Left ventricle myocardium inferior (tissue), 1 donor: ENCODE measurements around the gene LCN10. TPM values are rescaled to one million over a fixed set of nuclear protein-coding genes. Genes with fewer than 3 reads are reported as not detected.

ENCODE experiments used
- DNase-seq: peaks from one replicate; pipeline ENCODE4 v3.0.0-alpha.2; 2020
- H3K27ac ChIP-seq: fragments of 200-600 bp; replicated peaks from 2 replicates; pipeline ENCODE4 v1.8.0; 2021
- H3K27me3 ChIP-seq: fragments of 200-600 bp; 2 replicates; pipeline ENCODE4 v1.8.0; 2021; ENCODE audit warnings: low read depth
- H3K36me3 ChIP-seq: fragments of 200-600 bp; 2 replicates; pipeline ENCODE4 v1.8.0; 2021
- H3K4me1 ChIP-seq: fragments of 200-600 bp; 2 replicates; pipeline ENCODE4 v1.8.0; 2021
- H3K4me3 ChIP-seq: fragments of 200-600 bp; 2 replicates; pipeline ENCODE4 v1.8.0; 2021; ENCODE audit warnings: mild to moderate bottlenecking, moderate library complexity
- H3K9me3 ChIP-seq: fragments of 200-600 bp; replicated peaks from 2 replicates; pipeline ENCODE4 v1.8.0; 2021
- intact Hi-C: fragments of 100-400 bp; cut with micrococcal nuclease; formaldehyde crosslinking; loops from one replicate; pipeline ENCODE4 v1.11.0; 2022
- total RNA-seq: library from RNA; stranded (reverse); fragmentation: NEBNext Ultra II Directional; extraction: Animal tissue kit (Norgen Biotek cat#: 25700); gene quantifications from one replicate; pipeline ENCODE4 v1.2.1, GENCODE V29; 2021
- TF ChIP-seq, protein P1 (sequence below): fragments of 200-600 bp; IDR thresholded peaks from 2 replicates; pipeline ENCODE4 v1.8.0; 2021; ENCODE audit warnings: antibody characterized with exemption, mild to moderate bottlenecking, borderline replicate concordance
- donor health status: DM: no; HTN: yes; CAD: no; lungs with severe emphysema.

The LCN10 gene
- total RNA-seq, 1 donor from 2014 or later, result 9.6 TPM

DNA sequence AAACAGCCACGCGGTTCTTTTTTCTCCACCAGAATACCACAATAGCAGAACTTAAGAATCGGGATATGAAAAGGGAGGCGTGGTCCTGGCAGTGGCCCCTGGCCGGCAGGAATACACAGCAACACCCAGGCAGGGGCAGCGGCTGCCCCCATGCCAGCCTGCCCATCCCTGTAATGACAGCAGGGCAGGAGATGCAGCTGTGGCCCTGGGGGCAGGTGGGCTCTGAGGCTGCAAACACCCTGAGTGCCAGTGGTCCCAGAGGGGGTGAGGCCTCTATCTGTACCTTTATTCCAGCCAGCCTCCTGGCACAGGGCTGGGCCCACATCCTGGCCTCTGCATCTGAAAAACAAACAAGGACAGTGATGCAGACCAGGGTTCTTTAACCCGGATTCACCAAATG lies 18.0 kb downstream of the LCN10 start:
- Histone ChIP-seq H3K27ac (no peak overlapping the region), H3K4me3 (peak overlapping the region; percentile 85)
- intact Hi-C loops, result no loop called here

DNA sequence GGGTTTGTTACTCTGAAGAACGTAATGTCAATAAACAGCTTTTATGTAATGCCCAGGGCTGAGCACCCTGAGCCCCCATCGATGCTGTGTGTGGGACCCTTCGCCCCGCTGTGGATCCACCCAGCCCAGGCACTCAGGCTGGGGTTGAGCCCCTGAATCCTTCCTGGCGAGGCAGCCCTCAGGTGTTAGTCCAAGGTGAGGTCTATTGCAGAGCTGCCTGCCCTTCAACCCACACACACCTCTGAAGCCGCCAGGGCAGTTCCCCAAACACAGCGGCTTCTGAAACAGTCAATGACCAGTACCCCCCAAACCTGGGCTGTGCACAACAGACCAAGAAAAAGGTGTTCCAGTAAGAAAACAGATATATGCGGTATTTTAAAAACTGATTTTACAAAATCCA lies 18.8 kb downstream of the LCN10 start:
- no peak for DNase-seq
- peaks cover 54% of the 10 kb centered on the region for H3K36me3 ChIP-seq
- intact Hi-C loops, result no loop called here

More for the DNA sequence above, 18.0 kb downstream of the LCN10 start:
- Histone ChIP-seq H3K27me3 (no peaks in the 10 kb centered on the region), H3K4me1 (peaks cover 98% of the 10 kb centered on the region), H3K9me3 (no peaks in the 10 kb centered on the region), H3K36me3 (peaks cover 54% of the 10 kb centered on the region)
- TF ChIP-seq, protein P1, sequence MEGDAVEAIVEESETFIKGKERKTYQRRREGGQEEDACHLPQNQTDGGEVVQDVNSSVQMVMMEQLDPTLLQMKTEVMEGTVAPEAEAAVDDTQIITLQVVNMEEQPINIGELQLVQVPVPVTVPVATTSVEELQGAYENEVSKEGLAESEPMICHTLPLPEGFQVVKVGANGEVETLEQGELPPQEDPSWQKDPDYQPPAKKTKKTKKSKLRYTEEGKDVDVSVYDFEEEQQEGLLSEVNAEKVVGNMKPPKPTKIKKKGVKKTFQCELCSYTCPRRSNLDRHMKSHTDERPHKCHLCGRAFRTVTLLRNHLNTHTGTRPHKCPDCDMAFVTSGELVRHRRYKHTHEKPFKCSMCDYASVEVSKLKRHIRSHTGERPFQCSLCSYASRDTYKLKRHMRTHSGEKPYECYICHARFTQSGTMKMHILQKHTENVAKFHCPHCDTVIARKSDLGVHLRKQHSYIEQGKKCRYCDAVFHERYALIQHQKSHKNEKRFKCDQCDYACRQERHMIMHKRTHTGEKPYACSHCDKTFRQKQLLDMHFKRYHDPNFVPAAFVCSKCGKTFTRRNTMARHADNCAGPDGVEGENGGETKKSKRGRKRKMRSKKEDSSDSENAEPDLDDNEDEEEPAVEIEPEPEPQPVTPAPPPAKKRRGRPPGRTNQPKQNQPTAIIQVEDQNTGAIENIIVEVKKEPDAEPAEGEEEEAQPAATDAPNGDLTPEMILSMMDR, result no peak
- no peak for DNase-seq

DNA sequence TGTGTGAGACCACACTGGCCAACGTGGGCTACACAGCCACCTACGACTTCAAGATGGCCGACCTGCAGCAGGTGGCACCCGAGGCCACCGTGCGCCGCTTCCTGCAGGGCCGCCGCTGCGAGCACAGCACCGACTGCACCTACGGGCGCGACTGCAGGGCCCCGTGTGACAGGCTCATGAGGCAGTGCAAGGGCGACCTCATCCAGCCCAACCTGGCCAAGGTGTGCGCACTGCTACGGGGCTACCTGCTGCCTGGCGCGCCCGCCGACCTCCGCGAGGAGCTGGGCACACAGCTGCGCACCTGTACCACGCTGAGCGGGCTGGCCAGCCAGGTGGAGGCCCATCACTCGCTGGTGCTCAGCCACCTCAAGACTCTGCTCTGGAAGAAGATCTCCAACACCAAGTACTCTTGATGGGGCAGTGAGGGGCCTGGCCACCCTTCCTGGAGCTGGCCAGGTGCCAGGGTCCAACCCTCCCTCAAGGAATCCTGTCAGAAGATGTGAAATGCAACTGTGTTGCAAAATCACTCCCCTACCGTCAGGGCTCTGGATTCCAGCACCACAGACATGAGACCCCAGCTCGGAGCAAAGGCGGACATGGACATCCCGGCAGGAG lies 19.3 kb downstream of the LCN10 start:
- Histone ChIP-seq H3K27me3 (no peaks in the 10 kb centered on the region), H3K4me1 (peaks cover 98% of the 10 kb centered on the region), H3K27ac (no peak overlapping the region), H3K4me3 (no peak overlapping the region), H3K36me3 (peaks cover 54% of the 10 kb centered on the region), H3K9me3 (no peaks in the 10 kb centered on the region)
- TF ChIP-seq, protein P1, result no peak
- intact Hi-C loops, result no loop called here
- no peak for DNase-seq

More for the DNA sequence above, 18.8 kb downstream of the LCN10 start:
- Histone ChIP-seq H3K4me3 (no peak overlapping the region), H3K27me3 (no peaks in the 10 kb centered on the region), H3K9me3 (no peaks in the 10 kb centered on the region), H3K27ac (no peak overlapping the region), H3K4me1 (peaks cover 98% of the 10 kb centered on the region)
- TF ChIP-seq, protein P1, result no peak

DNA sequence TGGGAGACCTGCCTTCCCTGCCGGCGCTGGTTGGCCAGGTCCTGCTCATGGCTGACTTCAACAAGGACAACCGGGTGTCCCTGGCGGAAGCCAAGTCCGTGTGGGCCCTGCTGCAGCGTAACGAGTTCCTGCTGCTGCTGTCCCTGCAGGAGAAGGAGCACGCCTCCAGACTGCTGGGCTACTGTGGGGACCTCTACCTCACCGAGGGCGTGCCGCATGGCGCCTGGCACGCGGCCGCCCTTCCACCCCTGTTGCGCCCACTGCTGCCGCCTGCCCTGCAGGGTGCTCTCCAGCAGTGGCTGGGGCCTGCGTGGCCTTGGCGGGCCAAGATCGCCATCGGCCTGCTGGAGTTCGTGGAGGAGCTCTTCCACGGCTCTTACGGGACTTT lies 19.8 kb downstream of the LCN10 start:
- intact Hi-C loops, result no loop called here
- peak overlapping the region; percentile 78 for H3K27ac ChIP-seq

DNA sequence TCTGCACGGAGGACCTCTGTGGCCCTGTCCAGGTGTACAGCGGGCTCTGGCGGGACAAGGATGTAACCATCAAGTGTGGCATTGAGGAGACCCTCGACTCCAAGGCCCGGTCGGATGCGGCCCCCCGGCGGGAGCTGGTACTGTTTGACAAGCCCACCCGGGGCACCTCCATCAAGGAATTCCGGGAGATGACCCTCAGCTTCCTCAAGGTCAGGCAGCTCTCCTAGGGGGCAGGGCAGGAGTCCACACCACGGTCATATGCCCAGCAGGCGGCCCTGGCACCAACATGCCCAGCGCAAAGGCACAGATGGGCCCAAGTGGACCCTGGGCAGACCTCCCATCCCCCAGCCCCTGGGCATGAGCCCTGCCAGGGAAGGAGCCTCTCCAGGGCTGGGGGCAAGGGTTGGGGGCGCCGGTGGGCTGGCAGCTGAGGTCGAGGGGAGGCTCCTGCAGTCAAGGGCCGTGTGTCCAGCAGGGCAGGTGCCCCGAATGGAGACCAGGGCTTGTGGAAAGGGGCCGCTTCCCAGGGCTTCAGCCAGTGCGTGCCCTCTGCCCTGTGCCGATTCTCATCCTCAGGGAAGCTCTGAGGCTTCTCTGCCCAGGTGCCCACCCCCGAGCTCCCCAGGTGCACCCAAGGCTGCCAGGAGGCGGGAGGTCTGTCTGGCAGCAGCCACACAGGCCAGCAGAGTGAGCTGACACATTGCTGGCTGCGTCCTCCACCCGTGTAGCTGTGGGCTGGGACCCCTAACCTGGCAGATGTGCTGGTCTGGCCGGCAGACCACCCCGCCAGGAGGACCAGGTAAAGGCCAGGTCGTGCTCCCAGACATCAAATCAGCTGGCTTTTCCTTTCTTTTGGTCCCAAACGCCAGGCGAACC lies 20.4 kb downstream of the LCN10 start:
- peak overlapping the region; percentile 40 for H3K4me3 ChIP-seq
- H3K27ac ChIP-seq, result peak overlapping the region; percentile 78
- no peak for DNase-seq
- H3K4me1 ChIP-seq, result peaks cover 88% of the 10 kb centered on the region
- no peaks in the 10 kb centered on the region for H3K9me3 ChIP-seq
- intact Hi-C loops, result no loop called here
- TF ChIP-seq, protein P1, result no peak
- H3K27me3 ChIP-seq, result no peaks in the 10 kb centered on the region
- peaks cover 54% of the 10 kb centered on the region for H3K36me3 ChIP-seq

More for the DNA sequence above, 19.8 kb downstream of the LCN10 start:
- Histone ChIP-seq H3K4me1 (peaks cover 95% of the 10 kb centered on the region), H3K27me3 (no peaks in the 10 kb centered on the region), H3K36me3 (peaks cover 54% of the 10 kb centered on the region), H3K9me3 (no peaks in the 10 kb centered on the region), H3K4me3 (no peak overlapping the region)
- DNase-seq, result no peak
- TF ChIP-seq, protein P1, result no peak
